HG03095 (cell line): Measurements from ENCODE around the gene TRMT44.
"Not testable (repeated sequence)": the region's sequence is repeated elsewhere in the genome, so short reads cannot be mapped to it uniquely, and the experiment has no call there.

Experiments used
- ATAC-seq: cut with Tn5 transposase; IDR thresholded peaks from one replicate; pipeline ENCODE4 v1.9.1; 2021; ENCODE audit warnings: moderate library complexity; ENCODE audit not compliant: unreplicated experiment

TRMT44 gene

GRCh38 chr4:8486643-8487042, 46.1 kb downstream of the TRMT44 start:
- ATAC-seq, result not testable (repeated sequence)

GRCh38 chr4:8488791-8489369, 48.3 kb downstream of the TRMT44 start:
- ATAC-seq, result no peak

GRCh38 chr4:8491478-8491877, 50.9 kb downstream of the TRMT44 start:
- not testable (repeated sequence) for ATAC-seq

- no peak for ATAC-seq
Measured at GRCh38 chr4:8492174-8492573, 51.6 kb downstream of the TRMT44 start.

- no peak for ATAC-seq
Measured at GRCh38 chr4:8493484-8493883, 52.9 kb downstream of the TRMT44 start.

GRCh38 chr4:8494218-8494617, 53.6 kb downstream of the TRMT44 start:
- ATAC-seq, result no peak

- ATAC-seq, result no peak
Measured at GRCh38 chr4:8494983-8495548, 54.5 kb downstream of the TRMT44 start.

GRCh38 chr4:8495803-8496202, 55.2 kb downstream of the TRMT44 start:
- no peak for ATAC-seq

GRCh38 chr4:8497762-8498161, 57.2 kb downstream of the TRMT44 start:
- ATAC-seq, result no peak

- ATAC-seq, result no peak
Measured at GRCh38 chr4:8500966-8501365, 60.4 kb downstream of the TRMT44 start.

- no peak for ATAC-seq
Measured at GRCh38 chr4:8501781-8502180, 61.2 kb downstream of the TRMT44 start.

GRCh38 chr4:8502371-8502770, 61.8 kb downstream of the TRMT44 start:
- ATAC-seq, result no peak

- ATAC-seq, result no peak
Measured at GRCh38 chr4:8502836-8503585, 62.4 kb downstream of the TRMT44 start.

GRCh38 chr4:8503801-8504200, 63.2 kb downstream of the TRMT44 start:
- ATAC-seq, result no peak

- ATAC-seq, result no peak
Measured at GRCh38 chr4:8504279-8505007, 63.9 kb downstream of the TRMT44 start.

GRCh38 chr4:8505229-8505628, 64.7 kb downstream of the TRMT44 start:
- ATAC-seq, result no peak

- no peak for ATAC-seq
Measured at GRCh38 chr4:8506006-8506372, 65.4 kb downstream of the TRMT44 start.

- no peak for ATAC-seq
Measured at GRCh38 chr4:8506373-8507195, 66.0 kb downstream of the TRMT44 start.

- no peak for ATAC-seq
Measured at GRCh38 chr4:8507196-8507570, 66.6 kb downstream of the TRMT44 start.

- no peak for ATAC-seq
Measured at GRCh38 chr4:8507624-8508023, 67.0 kb downstream of the TRMT44 start.

GRCh38 chr4:8508266-8508665, 67.7 kb downstream of the TRMT44 start:
- ATAC-seq, result no peak
